ENCODE results near the gene INTS6L.

INTS6L gene

DNA sequence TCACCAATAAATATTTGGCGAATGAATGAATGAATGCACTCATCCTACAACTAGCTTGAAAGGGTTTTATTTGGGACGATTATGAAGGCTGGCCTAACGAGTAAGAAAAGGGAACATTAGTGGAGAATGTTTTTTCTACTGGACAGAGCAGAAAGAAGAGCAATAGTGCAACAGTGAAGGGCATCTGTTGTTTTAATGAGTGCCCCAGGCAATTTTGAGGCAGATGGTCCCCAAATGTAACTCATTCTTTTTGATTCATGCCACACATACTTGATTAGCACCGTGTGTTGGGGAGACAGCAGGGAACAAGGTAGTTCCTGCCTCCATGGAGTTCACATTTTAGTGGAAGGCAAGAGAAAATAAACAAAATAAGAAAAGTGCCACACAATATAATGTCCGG is 22.7 kb upstream of the INTS6L start:
- no peak for ATAC-seq (ENCODE audit: low read depth)
- no peak overlapping the region for H3K27ac ChIP-seq (ENCODE audit: poor library complexity, severe bottlenecking)
- TF ChIP-seq, protein P1, sequence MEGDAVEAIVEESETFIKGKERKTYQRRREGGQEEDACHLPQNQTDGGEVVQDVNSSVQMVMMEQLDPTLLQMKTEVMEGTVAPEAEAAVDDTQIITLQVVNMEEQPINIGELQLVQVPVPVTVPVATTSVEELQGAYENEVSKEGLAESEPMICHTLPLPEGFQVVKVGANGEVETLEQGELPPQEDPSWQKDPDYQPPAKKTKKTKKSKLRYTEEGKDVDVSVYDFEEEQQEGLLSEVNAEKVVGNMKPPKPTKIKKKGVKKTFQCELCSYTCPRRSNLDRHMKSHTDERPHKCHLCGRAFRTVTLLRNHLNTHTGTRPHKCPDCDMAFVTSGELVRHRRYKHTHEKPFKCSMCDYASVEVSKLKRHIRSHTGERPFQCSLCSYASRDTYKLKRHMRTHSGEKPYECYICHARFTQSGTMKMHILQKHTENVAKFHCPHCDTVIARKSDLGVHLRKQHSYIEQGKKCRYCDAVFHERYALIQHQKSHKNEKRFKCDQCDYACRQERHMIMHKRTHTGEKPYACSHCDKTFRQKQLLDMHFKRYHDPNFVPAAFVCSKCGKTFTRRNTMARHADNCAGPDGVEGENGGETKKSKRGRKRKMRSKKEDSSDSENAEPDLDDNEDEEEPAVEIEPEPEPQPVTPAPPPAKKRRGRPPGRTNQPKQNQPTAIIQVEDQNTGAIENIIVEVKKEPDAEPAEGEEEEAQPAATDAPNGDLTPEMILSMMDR (IDR thresholded peaks at IDR 0.05; ENCODE audit: poor library complexity, severe bottlenecking): no peak
- H3K4me1 ChIP-seq (ENCODE audit: insufficient read depth, poor library complexity, severe bottlenecking): no peaks in the 10 kb centered on the region
- no peak overlapping the region for H3K4me3 ChIP-seq (ENCODE audit: severe bottlenecking)
- no peaks in the 10 kb centered on the region for H3K36me3 ChIP-seq (ENCODE audit: low read depth)
- H3K27me3 ChIP-seq (ENCODE audit: insufficient read depth, poor library complexity, severe bottlenecking): no peaks in the 10 kb centered on the region
- no peaks in the 10 kb centered on the region for H3K9me3 ChIP-seq (ENCODE audit: severe bottlenecking)
- DNase-seq (ENCODE audit: low spot score): no peak

DNA sequence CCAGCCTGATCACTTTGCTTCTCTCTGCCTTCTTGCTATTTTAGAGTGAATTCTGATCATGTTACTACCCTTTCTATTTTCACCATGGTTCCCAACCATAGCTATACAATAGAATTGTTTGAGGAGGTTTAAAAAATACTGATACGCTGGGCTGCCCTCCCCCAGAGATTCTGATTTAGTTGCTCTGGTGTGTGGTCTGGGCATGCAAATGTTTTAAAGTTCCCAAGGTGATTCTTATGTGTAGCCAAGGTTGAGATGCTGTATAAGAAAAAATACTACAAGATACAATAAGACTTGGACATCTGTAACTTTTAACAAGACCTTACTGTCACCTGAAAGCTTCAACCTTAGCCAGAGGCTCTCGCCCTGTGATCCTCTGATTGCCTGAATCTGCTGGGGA is 22.2 kb upstream of the INTS6L start:
- Histone ChIP-seq H3K4me3 (ENCODE audit: severe bottlenecking) (no peak overlapping the region), H3K27ac (ENCODE audit: poor library complexity, severe bottlenecking) (no peak overlapping the region), H3K36me3 (ENCODE audit: low read depth) (no peaks in the 10 kb centered on the region), H3K9me3 (ENCODE audit: severe bottlenecking) (no peaks in the 10 kb centered on the region), H3K4me1 (ENCODE audit: insufficient read depth, poor library complexity, severe bottlenecking) (no peaks in the 10 kb centered on the region), H3K27me3 (ENCODE audit: insufficient read depth, poor library complexity, severe bottlenecking) (no peaks in the 10 kb centered on the region)
- TF ChIP-seq, protein P1 (IDR thresholded peaks at IDR 0.05; ENCODE audit: poor library complexity, severe bottlenecking): no peak
- no peak for ATAC-seq (ENCODE audit: low read depth)
- no peak for DNase-seq (ENCODE audit: low spot score)

DNA sequence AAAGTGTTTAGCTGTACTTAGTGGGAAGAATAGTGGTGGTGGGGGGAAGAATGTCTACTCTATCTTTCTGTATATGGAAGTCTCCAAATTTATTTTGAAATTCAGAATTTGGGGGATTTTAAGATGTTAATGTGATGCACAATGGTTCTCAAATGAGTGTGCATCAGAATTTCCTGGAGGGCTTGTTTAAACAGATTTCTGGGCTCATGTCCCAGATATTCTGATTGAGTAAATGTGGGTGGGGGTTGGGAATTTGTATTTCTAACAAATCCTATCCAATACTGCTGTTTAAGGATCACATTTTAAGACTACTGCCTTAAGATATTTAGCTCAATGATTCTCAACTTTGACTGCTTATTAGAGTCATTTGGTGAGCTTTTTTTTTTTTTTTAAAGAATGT is 15.1 kb upstream of the INTS6L start:
- Histone ChIP-seq H3K27ac (ENCODE audit: poor library complexity, severe bottlenecking) (no peak overlapping the region), H3K36me3 (ENCODE audit: low read depth) (no peaks in the 10 kb centered on the region), H3K4me1 (ENCODE audit: insufficient read depth, poor library complexity, severe bottlenecking) (peaks cover 2% of the 10 kb centered on the region), H3K27me3 (ENCODE audit: insufficient read depth, poor library complexity, severe bottlenecking) (no peaks in the 10 kb centered on the region), H3K9me3 (ENCODE audit: severe bottlenecking) (no peaks in the 10 kb centered on the region), H3K4me3 (ENCODE audit: severe bottlenecking) (no peak overlapping the region)
- TF ChIP-seq, protein P1 (IDR thresholded peaks at IDR 0.05; ENCODE audit: poor library complexity, severe bottlenecking): no peak
- ATAC-seq (ENCODE audit: low read depth) (no peak), DNase-seq (ENCODE audit: low spot score) (no peak)

DNA sequence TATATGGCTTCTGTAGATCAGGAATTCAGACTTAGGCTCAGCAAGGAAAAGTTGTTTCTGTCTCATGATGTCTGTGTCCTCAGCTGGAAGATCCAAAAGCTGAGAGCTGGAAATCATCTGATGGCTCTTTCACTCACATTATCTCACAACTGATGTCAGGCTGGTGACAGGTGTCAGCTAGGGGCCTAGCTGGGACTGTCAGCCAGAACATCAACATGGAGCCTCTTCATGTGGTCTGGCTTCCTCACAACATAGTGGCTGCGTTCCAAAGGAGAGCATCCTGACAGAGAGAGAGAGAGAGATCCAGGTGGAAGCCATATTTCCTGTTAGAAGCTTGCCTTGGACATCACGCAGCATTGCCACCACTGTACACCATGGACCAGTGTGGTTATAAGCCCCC is 10.6 kb upstream of the INTS6L start:
- ATAC-seq (ENCODE audit: low read depth) (no peak), DNase-seq (ENCODE audit: low spot score) (no peak)
- no peak overlapping the region for H3K27ac ChIP-seq (ENCODE audit: poor library complexity, severe bottlenecking)
- TF ChIP-seq, protein P1 (IDR thresholded peaks at IDR 0.05; ENCODE audit: poor library complexity, severe bottlenecking): no peak
- H3K4me1 ChIP-seq (ENCODE audit: insufficient read depth, poor library complexity, severe bottlenecking): peaks cover 2% of the 10 kb centered on the region
- H3K4me3 ChIP-seq (ENCODE audit: severe bottlenecking): no peak overlapping the region
- no peaks in the 10 kb centered on the region for H3K27me3 ChIP-seq (ENCODE audit: insufficient read depth, poor library complexity, severe bottlenecking)
- H3K9me3 ChIP-seq (ENCODE audit: severe bottlenecking): no peaks in the 10 kb centered on the region
- no peaks in the 10 kb centered on the region for H3K36me3 ChIP-seq (ENCODE audit: low read depth)

DNA sequence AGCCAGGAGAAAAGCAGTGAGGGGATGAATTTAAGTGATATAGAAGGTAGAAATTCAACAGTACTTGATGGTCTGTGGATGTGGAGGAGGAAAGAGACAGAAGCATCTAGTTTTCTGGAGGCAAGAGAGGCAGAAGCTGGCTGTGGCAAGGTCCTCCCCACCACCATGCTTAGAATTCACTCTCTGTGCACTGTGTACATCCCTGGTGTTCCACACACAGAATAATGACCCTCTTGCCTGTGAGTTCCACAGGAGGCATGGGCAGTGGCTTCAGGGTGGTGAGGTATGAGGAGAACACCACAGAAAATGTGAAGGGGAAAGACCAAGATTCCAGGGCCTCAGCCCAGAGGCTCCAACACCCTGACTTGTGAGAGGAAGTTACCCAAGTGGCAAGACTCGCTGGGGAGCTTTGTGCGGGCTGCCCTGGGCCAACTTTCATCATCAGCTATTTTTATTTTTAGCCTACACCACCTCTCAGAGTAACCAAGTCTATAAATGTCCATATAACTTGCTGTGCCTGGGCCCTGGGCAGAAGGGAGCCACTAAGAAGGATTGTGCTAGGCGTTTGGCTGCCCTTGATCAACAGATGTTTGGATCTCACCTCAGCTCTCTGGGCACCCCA is 7.8 kb upstream of the INTS6L start:
- ATAC-seq (ENCODE audit: low read depth): no peak
- no peaks in the 10 kb centered on the region for H3K27me3 ChIP-seq (ENCODE audit: insufficient read depth, poor library complexity, severe bottlenecking)

More for the DNA sequence above, 7.8 kb upstream of the INTS6L start:
- Histone ChIP-seq H3K4me3 (ENCODE audit: severe bottlenecking) (no peak overlapping the region), H3K27ac (ENCODE audit: poor library complexity, severe bottlenecking) (no peak overlapping the region), H3K36me3 (ENCODE audit: low read depth) (no peaks in the 10 kb centered on the region), H3K4me1 (ENCODE audit: insufficient read depth, poor library complexity, severe bottlenecking) (no peaks in the 10 kb centered on the region), H3K9me3 (ENCODE audit: severe bottlenecking) (no peaks in the 10 kb centered on the region)
- TF ChIP-seq, protein P1 (IDR thresholded peaks at IDR 0.05; ENCODE audit: poor library complexity, severe bottlenecking): no peak
- no peak for DNase-seq (ENCODE audit: low spot score)
